HepG2 (cell line): ENCODE measurements around the gene TNP2. TPM values are rescaled to one million over a fixed set of nuclear protein-coding genes. Genes with fewer than 3 reads are reported as not detected.

ENCODE experiments used
- ARID5B ChIP-seq: IDR thresholded peaks from 2 replicates; pipeline ENCODE4 v1.4.0; 2020; ENCODE audit warnings: mild to moderate bottlenecking, missing genetic modification reagents
- IKZF5 ChIP-seq: IDR thresholded peaks from 2 replicates; pipeline ENCODE4 v1.6.1; 2018; ENCODE audit warnings: missing genetic modification reagents, mild to moderate bottlenecking, missing compliant biosample characterization
- KAT7 ChIP-seq: IDR thresholded peaks from 2 replicates; pipeline ENCODE4 v1.6.1; 2018; ENCODE audit warnings: borderline replicate concordance, missing compliant biosample characterization
- KLF13 ChIP-seq: sonication (generic); formaldehyde crosslinking; IDR thresholded peaks from 2 replicates; pipeline ENCODE4 v1.4.0; 2020; ENCODE audit warnings: mild to moderate bottlenecking, missing genetic modification reagents
- MIER3 ChIP-seq: IDR thresholded peaks from 2 replicates; pipeline ENCODE4 v1.6.1; 2016; ENCODE audit warnings: missing compliant biosample characterization, borderline replicate concordance
- MTA1 ChIP-seq: sonication (generic); formaldehyde crosslinking; IDR thresholded peaks from 2 replicates; pipeline ENCODE4 v1.4.0; 2020; ENCODE audit warnings: missing genetic modification reagents, mild to moderate bottlenecking, borderline replicate concordance
- MZF1 ChIP-seq: sonication (generic); formaldehyde crosslinking; IDR thresholded peaks from 2 replicates; pipeline ENCODE4 v1.8.1; 2023; ENCODE audit warnings: mild to moderate bottlenecking, missing genetic modification reagents, borderline replicate concordance
- PHB2 ChIP-seq: fragments of 450-650 bp; IDR thresholded peaks from 2 replicates; pipeline ENCODE4 v1.6.1; 2018; ENCODE audit not compliant: partially characterized antibody
- POLR2AphosphoS5 ChIP-seq: IDR thresholded peaks from 2 replicates; pipeline ENCODE4 v1.6.1; 2012; ENCODE audit warnings: low read depth, low read length
- SNAPC5 ChIP-seq: sonication (generic); formaldehyde crosslinking; IDR thresholded peaks from 2 replicates; pipeline ENCODE4 v1.8.1; 2023; ENCODE audit warnings: mild to moderate bottlenecking, missing genetic modification reagents, borderline replicate concordance
- ZBED4 ChIP-seq: sonication (generic); formaldehyde crosslinking; IDR thresholded peaks from 2 replicates; pipeline ENCODE4 v1.4.0; 2020; ENCODE audit warnings: missing genetic modification reagents, borderline replicate concordance
- ZFP36 ChIP-seq: fragments of 150-350 bp; IDR thresholded peaks from 2 replicates; pipeline ENCODE4 v1.6.1; 2018; ENCODE audit warnings: borderline replicate concordance, low read length, low read depth; ENCODE audit not compliant: partially characterized antibody
- ZNF12 ChIP-seq: sonication (generic); formaldehyde crosslinking; IDR thresholded peaks from 2 replicates; pipeline ENCODE4 v1.5.0; 2020; ENCODE audit warnings: missing genetic modification reagents
- ZNF24 ChIP-seq: fragments of 450-650 bp; IDR thresholded peaks from 2 replicates; pipeline ENCODE4 v1.6.1; 2017; ENCODE audit warnings: antibody characterized with exemption, mild to moderate bottlenecking
- ZNF558 ChIP-seq: sonication (generic); formaldehyde crosslinking; IDR thresholded peaks from 2 replicates; pipeline ENCODE4 v1.9.0; 2022; ENCODE audit warnings: mild to moderate bottlenecking, missing genetic modification reagents, borderline replicate concordance
- ZNF704 ChIP-seq: sonication (generic); formaldehyde crosslinking; IDR thresholded peaks from 2 replicates; pipeline ENCODE4 v1.8.1; 2023; ENCODE audit warnings: mild to moderate bottlenecking, inconsistent platforms, moderate library complexity, missing genetic modification reagents, borderline replicate concordance
- ZNF790 ChIP-seq: sonication (generic); formaldehyde crosslinking; IDR thresholded peaks from 2 replicates; pipeline ENCODE4 v1.8.0; 2022; ENCODE audit warnings: missing genetic modification reagents, mild to moderate bottlenecking, borderline replicate concordance
- ZSCAN22 ChIP-seq: sonication (generic); formaldehyde crosslinking; IDR thresholded peaks from 2 replicates; pipeline ENCODE4 v1.4.0; 2020; ENCODE audit warnings: mild to moderate bottlenecking, missing genetic modification reagents
- polyA plus RNA-seq, 8 experiments: library from polyadenylated mRNA; depleted of rRNA in 3 of 8; stranded (reverse) in 7 of 8; unstranded in 1 of 8; fragments of >200 nt; fragmentation: Illumina TruSeq in 4 of 8; extraction: Trizol in 4 of 8; gene quantifications; 2 replicates each; pipeline versions ENCODE4 v1.2.1 to v1.2.3, GENCODE V29; 2011 to 2016; ENCODE audit warnings: low read depth in 4 of 8, missing spikeins in 1 of 8, mixed read lengths in 1 of 8; ENCODE audit not compliant: insufficient read depth in 1 of 8
- total RNA-seq, 5 experiments: library from RNA; depleted of rRNA; stranded (reverse); fragments of >200 nt; fragmentation: Illumina TruSeq; extraction: Trizol; gene quantifications; 2 replicates each; pipeline ENCODE4 v1.2.3, GENCODE V29; 2016; ENCODE audit warnings: low read depth in 1 of 5

The TNP2 gene
- total and polyA plus RNA-seq, 2 of the 13 experiments (the other 11 are each of a cell fraction or from before 2014, with no cell fraction given), result not detected

- TF ChIP-seq ZNF790 (CRISPR knock-in tag), result no peak
- no peak for TF ChIP-seq ZNF558 (CRISPR knock-in tag)
- TF ChIP-seq KAT7, result no peak
- no peak for TF ChIP-seq ZNF24
- peak; percentile 55; the same call in 1 of the 2 replicates for TF ChIP-seq ZBED4 (CRISPR knock-in tag)
- no peak for TF ChIP-seq ZSCAN22 (CRISPR knock-in tag)
- TF ChIP-seq MIER3 (CRISPR knock-in tag), result no peak
- peak; percentile 88 for TF ChIP-seq ARID5B
- TF ChIP-seq PHB2, result no peak
- peak; percentile 32 for TF ChIP-seq ZFP36
- no peak for TF ChIP-seq SNAPC5 (CRISPR knock-in tag)
- TF ChIP-seq MZF1 (CRISPR knock-in tag), result no peak
- no peak for TF ChIP-seq ZNF704 (CRISPR knock-in tag)
- no peak for TF ChIP-seq KLF13 (CRISPR knock-in tag)
- peak; percentile 40; the same call in 1 of the 2 replicates for TF ChIP-seq MTA1 (CRISPR knock-in tag)
- TF ChIP-seq IKZF5 (CRISPR knock-in tag), result 0 out of 2 replicates have a peak, but pooled peaks have one; percentile 21
- no peak for TF ChIP-seq POLR2AphosphoS5
- TF ChIP-seq ZNF12 (CRISPR knock-in tag), result no peak
Measured at GRCh38 chr16:11224096-11224893, 44.8 kb downstream of the TNP2 start (continued).
